ENCODE measurements around the gene MARK3. TPM values are rescaled to one million over a fixed set of nuclear protein-coding genes. Genes with fewer than 3 reads are reported as not detected.

The MARK3 gene
- polyA plus RNA-seq, 1 donor: 64.4 TPM

DNA sequence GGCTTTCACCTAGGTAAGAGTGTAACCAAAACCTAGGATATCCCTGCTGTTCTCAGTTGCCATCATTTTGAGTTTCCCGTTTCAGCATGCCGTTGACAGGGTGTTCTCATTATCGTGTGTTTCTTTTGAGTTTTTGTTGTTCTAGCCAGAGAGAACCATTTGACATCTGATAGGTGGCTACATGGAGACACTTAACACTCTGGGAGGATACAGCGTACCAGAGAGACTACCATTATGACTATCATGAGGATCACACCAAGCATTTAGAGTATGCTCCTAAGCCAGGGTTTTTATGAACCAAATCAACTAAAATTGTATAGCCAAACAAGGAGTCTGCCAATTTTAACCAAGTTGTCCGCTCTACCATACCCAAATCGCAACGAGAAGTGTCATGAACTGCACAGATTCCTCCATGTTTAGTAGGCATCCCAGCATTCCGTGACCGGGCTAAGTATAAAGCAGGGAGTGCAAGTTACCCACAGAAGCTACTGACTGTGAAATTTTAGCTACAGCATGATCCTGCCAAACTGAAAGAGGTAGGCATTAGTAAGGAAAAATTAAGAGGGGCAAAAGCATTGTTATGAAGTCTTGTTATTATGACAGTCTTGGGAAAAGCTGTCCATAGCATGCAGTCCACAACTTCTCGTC is 48.8 kb downstream of the MARK3 start:
- DNase-seq (ENCODE audit: low read depth): no peak

DNA sequence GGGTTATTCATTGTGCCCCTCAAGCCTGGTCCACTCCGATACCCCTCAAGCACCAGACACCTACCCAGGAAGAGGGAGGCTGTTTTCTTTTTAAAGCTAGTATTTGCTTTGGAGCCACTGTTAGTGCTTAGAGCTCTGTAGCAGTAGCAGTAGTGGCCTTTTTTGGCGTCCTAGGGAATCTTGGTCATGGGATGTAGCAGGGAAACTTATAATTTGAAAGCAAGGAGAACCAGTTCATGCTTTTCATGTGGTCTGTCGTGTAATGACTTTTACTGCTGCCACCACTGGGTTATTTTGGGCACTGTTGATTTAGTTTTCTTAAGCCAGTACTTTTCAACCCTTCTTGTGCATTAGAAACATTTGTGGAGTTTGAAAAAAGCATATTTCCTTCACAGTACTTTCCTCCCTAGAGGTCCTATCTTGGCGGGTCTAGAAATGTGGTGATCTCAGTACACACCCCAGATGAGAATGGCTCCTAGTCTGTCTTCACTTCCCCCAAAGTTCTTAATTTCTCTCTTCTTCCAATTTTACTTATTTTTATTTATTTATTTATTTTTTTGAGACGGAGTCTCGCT is 49.7 kb downstream of the MARK3 start:
- DNase-seq (ENCODE audit: low read depth): peak; percentile 53

DNA sequence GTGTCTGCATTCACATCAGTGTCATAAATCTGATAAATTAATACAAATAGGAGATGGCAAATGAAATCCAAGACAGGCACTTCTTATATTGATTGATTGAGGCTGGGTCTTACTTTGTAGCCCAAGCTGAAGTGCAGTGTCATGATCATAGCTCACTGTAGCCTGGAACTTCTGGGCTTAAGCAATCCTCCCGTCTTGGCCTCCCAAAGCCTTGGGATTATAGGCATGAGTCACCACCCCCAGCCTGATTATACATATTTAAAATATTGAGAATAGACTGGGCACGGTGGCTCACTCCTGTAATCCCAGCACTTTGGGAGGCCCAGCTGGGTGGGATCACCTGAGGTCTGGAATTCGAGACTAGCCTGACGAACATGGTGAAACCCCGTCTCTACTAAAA is 51.3 kb downstream of the MARK3 start:
- no peak for DNase-seq (ENCODE audit: low read depth)

DNA sequence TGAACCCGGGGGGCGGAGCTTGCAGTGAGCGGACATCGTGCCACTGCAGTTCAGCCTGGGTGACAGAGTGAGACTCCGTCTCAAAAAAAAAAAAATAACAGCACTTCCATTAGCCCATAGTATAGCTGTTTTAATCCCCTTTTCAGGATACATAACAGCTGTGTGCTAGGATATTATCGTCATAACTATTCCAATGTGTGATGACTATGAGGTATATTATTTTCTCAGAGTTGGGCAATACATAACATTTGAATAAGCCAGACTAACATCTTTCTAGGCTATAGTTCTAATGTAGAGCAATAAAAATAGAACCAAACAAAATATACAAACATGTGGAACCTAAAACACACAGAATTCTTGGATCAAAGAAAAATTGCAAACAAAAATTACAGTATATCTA is 57.1 kb downstream of the MARK3 start:
- no peak for DNase-seq (ENCODE audit: low read depth)

DNA sequence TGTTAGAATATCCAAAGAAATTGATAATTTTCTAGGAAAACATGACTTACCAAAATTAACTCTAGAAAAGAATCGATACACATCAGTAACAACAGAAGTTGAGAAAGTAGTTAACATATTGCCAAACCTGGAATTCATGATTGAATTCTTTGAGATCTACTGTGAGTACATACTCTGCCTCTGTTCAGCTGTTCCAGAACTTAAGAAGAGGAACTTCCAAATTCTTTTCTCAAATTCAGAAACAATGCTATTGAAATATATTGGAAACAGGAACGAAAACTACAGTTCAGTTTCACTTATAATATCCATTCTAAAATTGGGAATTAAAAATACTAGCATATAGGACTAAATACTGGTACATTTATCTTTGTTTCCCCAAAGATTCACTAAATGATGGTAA is 57.9 kb downstream of the MARK3 start:
- no peak for DNase-seq (ENCODE audit: low read depth)

DNA sequence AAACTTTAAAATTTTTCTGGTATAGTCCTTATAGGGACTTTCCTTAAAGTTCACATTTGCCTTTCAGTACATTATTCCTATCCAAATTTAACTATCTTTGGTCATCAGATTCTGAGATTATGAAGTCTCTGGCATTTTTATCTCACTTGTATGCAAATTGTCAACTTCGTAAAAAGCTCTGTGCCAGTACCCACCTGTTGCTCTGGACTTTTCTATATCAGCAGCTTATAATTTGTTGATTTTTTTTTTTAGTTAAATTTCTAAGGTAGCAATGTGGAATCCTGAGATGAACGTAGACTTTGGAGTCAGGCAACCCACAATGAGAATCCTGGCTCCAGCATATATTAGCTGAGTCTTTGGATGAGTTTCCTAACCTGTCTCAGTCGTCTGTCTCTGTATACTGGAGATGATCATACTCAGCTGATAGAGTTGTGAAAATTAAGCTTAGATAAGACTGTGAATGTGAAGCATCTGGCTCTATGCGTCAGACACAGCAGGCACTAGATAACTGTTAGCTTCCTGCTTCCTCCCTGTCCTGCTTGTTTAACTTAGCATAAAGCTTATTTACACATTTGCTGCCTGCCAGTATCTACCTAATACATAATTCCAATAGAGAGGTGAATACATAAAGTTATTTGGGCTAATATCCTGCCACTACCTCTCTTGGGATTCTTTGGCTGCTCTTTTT is 59.8 kb downstream of the MARK3 start:
- DNase-seq (ENCODE audit: low read depth): no peak

DNA sequence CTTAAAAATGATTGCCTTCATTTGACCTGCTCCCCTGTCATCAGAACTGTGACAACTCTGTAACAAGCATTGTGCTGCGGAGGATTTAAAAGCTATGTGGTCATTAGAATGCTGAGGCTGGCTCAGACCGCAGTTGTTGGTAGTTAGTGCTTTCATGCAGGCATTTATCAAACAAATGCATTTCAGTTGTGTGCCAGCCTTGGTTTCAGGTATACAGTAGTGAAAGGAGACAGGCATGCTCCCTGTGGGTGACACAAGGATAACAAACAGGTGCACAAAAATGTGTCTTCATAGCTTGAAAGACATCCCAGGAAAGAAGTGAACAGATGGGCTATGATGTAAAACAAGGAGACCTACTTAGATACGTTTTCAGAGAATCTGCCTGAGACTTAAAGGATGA is 60.6 kb downstream of the MARK3 start:
- no peak for DNase-seq (ENCODE audit: low read depth)

DNA sequence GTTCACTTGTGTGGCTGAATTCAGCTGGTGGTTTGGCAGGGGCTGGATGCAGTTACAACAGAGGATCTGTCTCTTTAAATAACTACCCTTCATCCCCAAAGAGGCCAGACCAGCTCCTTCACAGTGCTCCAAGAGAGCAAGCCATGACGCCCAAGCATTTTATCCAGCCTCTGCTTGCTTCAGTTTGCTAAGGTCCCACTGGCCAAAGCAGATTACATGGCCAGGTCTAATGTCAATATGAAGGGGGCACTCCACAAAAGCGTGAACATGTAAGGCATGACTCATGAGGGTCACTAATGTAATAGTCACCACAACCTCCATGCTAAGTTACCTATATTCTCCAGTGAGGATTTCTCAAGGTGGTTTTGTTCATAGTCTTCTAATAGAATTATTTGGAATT is 62.9 kb downstream of the MARK3 start:
- no peak for DNase-seq (ENCODE audit: low read depth)

DNA sequence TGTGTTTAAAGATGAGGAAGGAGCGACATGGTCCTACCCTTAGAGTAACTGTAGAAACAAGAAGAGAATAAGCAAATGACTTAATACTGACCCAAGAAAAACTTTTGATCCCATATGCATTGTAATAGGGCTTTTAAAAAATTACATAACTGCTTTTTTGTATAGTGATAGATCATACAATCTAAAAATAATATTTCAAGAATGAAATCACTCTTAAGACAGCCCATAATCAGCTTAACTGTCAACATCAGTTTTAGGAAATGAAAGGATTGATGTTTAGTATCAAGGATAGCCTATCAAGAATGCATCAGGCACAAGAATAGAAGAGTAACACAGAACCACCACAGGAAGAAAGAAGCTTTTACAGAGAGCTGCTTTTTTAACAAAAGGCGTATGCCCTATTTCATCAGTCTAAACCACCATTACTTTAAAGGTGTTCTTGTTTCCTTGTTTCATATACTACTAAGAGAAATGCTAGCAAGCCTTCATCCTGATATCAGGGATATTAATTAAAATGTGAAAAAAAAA is 64.5 kb downstream of the MARK3 start:
- DNase-seq (ENCODE audit: low read depth): no peak

DNA sequence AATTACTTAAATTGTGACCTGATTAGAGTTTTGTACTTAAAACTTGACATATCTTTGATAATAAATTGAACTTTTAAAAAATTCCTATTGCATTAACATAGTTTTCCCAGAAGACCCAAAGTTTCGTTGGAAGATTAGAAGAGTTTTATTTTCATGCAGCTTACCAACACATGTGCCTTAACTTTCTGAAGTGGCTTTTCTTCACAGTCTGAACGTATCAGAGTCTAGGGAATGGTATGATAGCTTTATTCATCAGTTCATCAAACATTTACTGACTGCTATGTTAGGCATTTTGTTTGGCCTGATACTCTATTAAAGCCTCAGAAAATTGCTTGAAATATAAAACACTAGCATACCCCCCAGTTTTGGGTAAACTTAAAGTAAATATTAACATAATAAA is 65.2 kb downstream of the MARK3 start:
- no peak for DNase-seq (ENCODE audit: low read depth)

DNA sequence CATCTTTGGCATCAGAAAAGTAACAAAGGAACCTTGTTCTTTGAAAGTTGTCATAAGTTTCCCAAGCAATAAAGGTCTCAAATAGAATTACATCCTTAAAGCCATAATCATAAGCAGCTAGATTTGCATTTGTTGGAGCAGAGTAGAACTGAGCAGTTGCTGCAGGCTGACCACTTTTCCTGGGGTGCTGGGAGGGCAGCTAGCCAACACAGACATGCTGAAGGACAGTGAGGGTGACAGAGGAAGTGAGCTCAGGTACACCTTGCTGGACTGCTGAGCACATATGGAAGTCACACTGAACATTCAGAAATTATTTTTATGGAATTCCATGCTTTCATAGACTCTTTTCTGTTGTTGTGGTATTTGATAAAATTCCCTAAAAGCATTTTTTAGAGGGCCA is 66.2 kb downstream of the MARK3 start:
- no peak for DNase-seq (ENCODE audit: low read depth)

DNA sequence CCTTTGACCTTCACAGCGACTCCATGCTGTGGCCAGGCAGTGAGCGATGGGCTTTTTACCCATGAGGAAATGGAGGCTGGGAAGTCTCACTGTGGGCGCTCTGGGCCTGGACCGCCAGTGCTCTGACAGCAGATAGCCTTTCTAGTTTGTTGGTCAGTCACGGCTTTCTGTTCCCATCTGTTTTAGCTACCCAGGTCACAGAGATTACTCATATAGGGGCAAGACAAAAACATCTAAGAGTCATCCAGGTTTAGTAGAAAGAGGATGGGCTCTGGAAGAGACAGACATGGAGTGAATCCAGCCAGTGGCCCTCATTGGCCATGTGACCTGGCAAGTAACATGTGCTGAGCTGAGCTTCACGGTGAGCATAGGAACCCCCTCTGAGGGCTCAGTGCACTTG is 68.6 kb downstream of the MARK3 start:
- DNase-seq (ENCODE audit: low read depth): no peak

DNA sequence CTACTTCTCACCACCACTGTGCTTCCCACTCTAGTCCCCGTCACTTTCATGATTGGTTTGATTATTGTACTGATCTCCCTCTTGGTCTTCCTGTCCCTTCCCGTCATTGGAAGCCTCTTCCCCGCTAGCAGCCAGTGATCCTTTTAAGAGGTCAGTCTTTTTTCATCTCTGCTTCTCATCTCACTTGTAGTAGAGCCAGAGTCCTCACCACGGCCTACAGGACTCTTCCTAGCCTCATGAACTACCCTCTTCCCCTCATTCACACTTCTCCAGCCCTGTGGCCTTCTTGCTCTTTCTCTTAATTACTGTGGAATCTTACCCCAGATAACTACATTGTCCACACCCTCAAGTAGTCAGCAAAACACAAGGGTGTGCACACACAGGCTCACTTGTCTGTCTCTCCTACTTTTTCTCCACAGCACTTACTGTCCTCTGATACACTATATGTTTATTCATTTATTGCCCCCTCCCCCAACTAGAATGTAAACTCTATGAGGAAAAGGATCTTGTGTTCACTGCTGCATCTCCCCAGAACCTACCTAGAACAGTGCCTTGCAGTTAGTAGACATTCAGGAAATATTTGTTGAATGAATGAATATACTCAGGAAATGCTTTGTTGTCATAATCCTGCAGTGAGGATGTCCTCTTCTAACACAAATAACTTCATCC is 71.1 kb downstream of the MARK3 start:
- no peak for DNase-seq (ENCODE audit: low read depth)

DNA sequence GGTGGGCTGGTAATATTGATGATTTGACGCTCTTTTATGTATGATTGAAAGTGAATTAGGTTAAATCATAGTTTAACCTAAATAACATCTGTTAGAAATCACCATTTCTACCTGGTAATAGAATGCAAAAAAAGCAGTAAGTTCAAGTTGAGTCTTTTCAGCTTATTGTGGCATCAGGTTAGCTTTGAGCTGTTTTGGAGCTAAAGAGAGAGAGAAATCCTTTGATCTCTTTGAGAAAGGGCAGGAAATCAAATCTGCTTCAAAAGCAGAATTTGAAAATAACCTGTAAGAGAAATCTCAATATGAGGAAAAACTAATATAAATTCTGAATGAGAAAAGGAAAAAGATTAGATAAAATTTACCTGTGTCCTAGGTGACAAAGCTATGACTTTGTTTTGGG is 75.2 kb downstream of the MARK3 start:
- no peak for DNase-seq (ENCODE audit: low read depth)

DNA sequence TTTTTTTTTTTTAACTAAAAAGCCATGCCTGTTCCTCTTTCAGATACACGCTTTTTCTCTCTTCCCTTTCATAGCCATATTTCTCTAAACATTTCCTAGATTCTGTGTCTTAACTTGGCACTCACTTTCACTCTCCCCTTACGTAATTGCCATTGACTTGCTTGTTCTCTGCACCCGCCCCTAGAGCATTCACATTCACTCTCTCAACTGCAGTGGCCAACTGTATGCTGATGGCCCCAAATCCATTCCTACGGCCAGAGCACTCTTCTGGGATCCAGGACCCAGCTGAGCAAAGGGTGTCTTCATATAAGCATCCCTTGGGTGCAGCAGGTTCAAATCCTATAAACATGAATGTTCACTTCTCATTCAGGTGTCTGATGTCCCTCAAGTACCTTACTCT is 77.9 kb downstream of the MARK3 start:
- DNase-seq (ENCODE audit: low read depth): no peak

DNA sequence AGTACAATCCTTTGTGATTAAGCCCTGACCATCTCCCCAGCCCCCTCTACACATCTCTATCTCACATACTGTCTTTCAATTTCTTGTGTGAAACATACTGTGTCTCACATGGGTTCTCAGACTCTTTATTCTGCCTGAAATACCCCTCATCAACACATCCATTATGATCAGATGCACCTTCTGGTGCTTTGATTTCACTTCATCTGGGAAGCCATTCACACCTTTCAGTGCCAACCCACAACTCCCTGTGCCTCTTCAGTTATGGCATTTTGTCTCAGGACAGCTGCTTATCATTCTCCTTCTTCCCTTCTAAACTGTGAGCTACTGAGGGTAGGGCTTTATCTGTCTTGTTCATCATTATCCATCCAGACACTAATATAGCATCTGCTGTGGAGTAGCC is 78.6 kb downstream of the MARK3 start:
- DNase-seq (ENCODE audit: low read depth): no peak

DNA sequence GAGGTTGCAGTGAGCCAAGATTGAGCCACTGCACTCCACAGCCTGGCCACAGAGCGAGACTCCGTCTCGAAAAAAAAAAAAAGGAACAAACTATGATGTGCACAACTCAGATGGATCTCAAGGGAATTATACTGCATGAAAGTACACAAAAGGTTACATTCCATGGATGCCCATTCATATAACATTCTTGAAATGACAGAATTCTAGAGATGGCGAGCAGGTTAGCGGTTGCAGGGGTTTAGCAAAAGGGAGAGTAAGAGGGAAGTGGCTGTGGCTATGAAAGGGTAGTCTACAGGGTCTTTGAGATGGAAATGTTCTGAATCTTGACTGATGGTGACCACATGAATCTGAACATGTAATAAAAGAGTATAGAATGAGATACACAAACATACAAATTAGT is 87.7 kb downstream of the MARK3 start:
- no peak for DNase-seq (ENCODE audit: low read depth)

DNA sequence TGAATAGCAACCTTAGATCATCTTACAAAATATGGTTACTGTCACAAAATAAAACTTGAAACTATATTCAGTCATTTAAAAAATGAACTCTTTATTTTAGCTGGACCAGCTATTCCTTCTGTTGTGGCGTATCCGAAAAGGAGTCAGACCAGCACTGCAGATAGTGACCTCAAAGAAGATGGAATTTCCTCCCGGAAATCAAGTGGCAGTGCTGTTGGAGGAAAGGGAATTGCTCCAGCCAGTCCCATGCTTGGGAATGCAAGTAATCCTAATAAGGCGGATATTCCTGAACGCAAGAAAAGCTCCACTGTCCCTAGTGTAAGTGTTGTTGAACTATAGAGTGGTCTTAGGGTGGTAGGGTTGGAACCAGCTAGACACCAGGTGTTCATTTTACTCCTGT is 89.7 kb downstream of the MARK3 start:
- no peak for DNase-seq (ENCODE audit: low read depth)

DNA sequence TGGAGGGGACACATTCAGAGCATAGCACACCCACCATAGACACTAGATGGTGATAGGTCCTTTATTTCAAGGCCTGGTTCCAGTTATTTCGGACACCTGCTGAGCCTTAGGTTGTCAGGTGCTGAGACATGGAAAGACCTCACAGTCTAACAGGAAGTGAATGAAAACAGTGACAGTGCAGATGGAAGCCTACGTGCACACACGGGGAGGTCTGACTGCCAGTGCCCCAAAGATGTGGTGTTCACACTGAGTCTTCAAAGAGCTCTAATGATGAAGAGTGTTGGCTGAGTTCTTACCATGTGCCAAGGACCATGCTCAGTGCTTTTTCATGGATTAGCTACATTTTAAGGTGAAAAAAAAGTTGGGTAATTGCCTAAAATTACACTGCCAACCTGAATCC is 90.8 kb downstream of the MARK3 start:
- DNase-seq (ENCODE audit: low read depth): no peak

DNA sequence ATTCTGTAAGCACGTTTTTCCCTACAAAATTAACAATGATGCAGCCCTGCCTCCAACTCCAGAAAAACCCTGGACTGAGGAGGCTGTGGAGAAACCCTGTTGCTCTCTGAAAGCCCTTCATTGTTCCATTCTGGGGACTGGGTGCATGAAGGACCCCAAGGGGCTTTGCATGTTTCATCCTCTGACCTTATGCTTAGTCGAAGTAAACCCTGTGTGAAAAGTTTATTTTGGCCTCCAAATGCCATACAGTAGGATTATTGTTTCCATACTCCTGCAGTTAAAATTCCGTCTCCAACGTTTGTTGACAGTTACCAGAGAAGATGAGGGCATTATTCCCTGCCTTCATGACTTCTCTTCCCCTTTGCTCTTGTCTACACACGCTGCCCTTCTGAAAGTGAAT is 91.4 kb downstream of the MARK3 start:
- DNase-seq (ENCODE audit: low read depth): no peak

DNA sequence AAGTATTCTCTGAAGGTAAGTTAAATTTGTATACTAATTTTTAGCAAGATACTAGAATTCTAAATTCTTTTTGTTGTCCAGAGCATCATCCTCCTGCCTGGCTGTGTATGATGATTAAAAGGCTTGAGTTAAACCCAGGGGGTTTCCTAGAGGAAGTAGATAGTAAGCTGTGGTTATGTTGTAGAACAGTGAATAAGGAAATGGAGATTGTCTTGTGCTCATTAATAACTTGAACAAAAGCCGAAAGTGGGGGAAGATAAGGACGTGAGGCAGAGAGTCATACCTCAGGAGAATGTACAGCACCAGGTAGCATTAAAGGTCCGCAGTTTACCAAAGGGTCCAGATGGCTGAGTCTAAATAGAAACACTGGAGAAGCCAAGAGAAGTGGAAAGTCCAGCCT is 95.4 kb downstream of the MARK3 start:
- no peak for DNase-seq (ENCODE audit: low read depth)

DNA sequence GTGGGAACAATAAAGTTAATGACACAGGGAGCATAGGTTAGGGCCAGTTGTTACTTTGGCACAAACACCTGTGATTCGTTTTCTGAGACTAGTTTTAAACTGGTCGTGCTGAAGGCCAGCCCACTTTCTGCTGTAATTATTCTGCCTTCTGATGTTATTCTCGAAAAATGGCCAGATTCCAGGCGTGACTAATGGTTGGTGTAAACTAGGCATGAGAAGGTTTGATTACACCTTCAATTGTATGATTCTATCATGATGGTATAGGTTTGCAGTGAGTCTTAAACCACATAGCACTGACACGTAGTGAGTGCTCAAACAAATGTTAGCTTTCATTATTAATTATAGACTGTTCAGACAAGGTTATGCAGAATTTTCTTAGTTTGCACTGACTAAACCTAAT is 98.4 kb downstream of the MARK3 start:
- no peak for DNase-seq (ENCODE audit: low read depth)

DNA sequence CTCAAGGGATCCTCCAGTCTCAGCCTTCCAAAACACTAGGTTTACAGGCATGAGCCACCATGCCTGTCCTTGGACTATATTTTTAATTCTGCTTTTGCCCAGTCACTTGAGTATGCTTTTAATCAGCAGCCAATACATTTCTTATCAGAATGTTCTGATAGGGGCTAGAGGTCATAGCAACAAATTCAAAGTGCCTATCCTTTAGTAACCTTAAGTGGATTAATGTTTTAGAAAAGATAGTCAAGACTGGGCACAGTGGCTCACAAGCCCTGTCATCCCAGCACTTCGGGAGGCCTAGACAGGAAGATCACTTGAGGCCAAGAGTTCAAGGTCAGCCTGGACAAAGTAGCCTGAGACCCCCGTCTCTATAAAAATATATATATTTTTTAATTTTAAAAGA is 100.3 kb downstream of the MARK3 start:
- DNase-seq (ENCODE audit: low read depth): no peak
